NCI-H460 (cell line): ENCODE measurements around the gene NIPAL4. TPM values are rescaled to one million over a fixed set of nuclear protein-coding genes. Genes with fewer than 3 reads are reported as not detected.

ENCODE experiments used
- DNase-seq: peaks from one replicate; pipeline ENCODE4 v3.0.0-alpha.2; 2016; ENCODE audit warnings: low read depth; ENCODE audit errors: extremely low read depth
- total RNA-seq: library from RNA; depleted of rRNA; stranded (reverse); fragments of >200 nt; shearing (Covaris generic); gene quantifications from 2 replicates; pipeline ENCODE4 v1.2.3, GENCODE V29; 2014

NIPAL4 gene
- total RNA-seq, 1 experiment from 2014 or later = 0.32 TPM

DNA sequence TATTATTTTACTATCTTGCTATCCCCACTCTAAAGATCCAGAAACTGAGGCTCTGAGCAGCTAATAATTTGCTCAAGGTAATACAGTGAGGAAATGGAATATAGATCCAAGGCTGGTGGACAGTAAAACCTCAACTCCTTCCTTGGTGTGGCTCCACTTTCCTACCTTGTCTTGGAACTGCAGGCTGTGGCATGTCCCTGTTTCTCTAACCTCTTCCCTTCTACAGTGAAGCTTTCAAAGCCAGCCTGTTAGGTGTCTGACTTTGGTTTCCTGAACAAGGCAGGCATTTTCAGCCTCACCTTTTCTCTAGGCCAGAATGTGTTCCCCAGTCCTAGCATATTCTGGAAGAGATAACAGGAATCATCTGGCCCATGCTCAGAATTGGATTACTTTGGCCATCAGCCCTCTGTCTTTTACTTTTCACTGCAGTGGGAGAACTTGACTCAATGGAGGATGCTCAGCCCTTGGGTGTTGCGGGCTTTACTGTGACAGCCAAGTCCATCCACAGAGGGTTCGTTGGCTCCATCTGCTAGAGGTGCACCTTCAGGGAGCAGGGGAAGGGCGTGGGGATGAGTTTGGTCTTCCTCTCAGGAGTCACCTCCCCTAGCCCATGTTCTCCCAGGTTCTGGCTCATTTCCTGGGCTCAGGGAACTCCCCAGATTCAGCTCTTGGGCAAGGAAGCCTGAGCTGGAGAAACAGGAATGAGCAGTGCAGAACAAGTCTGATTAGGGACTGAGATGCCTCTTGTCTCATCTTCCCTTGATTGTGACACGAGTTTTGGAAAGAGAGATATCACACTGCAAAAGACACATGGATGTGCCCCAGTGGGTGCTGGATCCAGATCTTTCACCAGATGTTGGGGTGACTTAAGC lies 1.1 kb downstream of the NIPAL4 start:
- no peak for DNase-seq

DNA sequence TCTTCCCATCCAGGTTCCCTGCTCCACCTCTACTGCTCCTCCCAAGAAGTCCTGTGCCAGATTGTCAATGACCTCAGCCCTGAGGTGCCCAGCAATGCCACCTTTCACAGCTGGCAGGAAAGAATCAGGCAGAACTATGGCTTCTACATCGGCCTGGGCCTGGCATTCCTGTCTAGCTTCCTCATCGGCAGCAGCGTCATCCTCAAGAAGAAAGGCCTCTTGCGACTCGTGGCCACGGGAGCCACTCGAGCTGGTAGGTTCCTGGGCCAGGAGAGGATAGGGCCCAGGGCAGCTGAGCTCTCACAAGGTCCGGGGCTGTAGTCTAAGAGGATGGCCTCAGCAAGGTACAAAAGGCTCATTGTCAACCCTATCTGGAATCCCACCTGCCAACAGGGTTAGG lies 3.1 kb downstream of the NIPAL4 start:
- no peak for DNase-seq

DNA sequence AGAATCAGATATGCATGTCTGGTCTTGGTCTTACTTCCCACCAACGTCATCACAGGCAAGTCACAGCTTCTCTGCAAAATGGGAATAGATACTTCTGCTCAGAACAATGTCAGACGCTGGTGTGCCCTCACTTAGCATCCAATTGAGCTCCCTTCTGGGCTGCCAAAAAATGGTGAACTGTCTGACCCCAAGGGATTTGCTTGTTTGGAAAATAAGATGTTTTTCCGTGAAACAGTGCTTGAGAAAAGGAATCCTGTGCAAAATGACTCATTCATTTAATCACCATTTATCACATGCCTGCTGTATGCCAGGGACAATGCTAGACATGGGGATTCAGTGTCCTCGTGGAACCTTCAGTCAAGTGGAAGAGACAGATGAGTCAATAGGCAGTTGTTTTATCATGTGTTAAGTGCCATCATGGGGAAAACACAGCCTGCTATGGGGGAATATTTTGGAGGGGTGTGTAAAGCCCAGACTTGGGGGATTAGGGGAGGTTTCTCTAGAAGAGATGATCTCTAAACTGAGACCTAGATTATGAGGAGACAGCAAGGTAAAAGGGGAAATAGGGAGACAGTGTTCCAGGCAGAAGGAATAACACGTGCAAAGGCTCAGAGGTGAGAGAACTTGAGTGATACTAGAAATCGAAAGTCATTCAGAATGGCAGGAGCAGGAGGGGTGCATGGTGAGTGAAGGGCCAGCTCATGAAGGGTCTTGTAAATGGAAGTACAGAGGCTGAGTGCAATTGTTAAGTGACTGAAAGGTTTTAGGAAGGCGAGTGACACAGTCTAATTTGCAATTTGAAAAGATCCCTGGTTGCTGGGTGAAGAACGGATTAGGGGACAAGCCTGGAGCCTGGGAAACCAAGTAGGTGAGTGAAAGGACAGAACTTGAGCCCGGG lies 3.9 kb downstream of the NIPAL4 start:
- peak; percentile 64 for DNase-seq

DNA sequence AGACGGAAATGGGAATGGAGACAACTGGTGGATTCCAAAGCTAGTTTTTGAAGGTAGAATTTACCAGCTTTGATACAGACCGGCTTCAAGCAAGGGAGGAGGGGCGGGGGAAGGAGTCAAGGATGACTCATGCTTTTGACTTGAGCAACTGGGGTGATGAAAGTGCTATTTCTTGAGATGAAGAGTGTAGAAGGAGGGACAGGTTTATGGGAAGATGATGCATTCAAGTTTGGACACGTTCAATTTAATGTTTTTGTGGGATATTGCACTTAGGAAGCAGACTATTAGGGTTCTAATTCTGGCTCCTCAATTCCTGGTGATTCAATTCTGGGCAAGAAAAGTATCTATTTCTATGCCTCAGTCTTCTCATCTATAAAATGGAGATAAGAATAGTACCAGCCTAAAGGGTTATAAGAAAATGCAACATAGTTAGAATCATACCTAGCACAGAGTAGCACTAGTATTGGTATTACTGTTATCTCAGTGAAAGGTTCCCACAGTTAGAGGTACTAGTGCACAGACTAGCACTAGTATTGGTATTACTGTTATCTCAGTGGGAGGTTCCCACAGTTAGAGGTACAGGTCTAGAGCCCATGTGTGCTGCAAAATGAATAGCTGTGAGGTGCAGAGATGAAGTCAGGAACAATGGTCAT lies 4.6 kb downstream of the NIPAL4 start:
- peak; percentile 83 for DNase-seq

DNA sequence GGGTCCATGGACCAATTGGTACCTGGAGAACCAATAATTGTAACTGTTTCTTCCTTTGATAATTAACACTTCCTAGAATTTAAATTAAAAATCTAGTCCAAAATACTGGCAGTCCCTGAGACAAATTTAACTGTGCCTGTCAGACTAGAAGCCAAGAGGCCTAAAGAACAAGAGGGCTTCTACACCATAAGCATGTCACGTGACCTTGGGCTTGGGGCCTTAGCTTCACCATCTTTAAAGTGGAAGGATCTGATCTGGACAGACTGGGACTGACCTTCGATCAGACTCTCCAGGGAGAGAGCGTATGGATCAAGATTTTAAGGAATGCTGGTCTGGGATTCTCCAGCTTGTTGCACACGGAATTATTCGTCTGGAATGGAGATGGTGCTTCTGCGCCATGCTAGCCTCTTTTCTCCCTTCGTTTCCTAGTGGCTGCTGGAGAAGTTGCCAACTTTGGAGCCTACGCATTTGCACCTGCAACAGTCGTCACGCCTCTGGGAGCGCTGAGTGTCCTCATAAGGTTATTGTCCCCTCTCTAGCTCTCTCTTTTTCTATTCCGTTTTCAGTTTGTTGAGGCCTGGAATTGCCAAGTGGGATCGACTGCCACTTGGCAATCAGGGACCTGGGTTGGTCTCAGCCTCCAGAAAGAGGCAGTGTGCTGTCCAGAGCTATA lies 8.4 kb downstream of the NIPAL4 start:
- DNase-seq = no peak

DNA sequence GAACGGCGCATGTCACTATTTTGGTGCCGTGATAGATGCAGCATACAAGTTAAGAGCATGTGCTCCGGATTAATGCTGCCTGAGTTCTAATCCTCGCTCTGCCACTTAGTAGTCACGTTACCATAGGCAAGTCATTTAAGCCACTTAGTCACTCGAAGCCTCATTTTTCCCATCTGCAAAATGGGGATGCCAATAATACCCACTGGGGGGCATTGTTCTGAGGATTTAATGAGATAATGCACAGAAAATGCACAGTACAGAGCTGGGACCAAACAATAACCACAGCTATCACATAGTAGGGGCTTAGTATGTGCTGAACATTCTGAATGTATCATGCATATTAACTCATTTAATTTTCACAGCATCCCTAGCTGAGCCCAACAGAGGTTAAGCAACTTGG lies 9.1 kb downstream of the NIPAL4 start:
- no peak for DNase-seq

DNA sequence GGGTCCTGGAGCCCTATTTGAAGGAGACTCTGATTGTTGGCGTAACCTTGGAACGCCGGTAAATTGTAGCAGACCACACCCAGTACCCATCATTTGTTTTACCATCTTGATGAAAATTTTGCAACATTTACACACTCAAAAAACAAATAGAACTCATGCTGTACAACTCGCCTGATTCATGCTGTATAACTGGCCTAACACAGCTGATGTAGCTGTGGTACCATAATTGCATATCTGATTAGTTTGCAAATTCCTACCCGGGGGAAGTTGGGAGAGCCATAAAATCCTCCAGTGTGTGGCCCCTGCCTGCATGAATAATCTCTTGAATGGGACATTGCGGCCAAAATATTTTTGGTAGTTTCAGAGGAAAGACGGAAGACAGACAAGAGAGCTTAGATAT lies 9.7 kb downstream of the NIPAL4 start:
- DNase-seq = peak; percentile 6

DNA sequence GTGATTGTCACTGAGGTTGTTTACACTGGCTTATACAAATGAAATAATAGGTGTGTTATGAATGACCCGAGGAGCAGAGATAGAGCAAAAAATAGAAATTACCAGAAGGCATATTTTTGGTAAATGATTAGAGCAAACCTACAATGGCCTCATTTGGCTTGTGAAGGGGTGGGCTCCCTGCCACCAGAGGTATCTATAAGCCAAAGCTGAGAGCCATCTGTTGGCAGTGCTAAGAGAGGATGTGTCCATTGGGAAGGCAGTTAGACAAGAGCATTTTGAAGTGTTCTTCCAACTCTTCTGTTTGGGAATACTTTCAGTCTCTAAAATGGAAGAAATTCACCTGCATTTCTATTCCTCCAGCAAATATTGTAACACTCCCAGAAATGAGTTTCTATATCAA lies 10.6 kb downstream of the NIPAL4 start:
- no peak for DNase-seq

DNA sequence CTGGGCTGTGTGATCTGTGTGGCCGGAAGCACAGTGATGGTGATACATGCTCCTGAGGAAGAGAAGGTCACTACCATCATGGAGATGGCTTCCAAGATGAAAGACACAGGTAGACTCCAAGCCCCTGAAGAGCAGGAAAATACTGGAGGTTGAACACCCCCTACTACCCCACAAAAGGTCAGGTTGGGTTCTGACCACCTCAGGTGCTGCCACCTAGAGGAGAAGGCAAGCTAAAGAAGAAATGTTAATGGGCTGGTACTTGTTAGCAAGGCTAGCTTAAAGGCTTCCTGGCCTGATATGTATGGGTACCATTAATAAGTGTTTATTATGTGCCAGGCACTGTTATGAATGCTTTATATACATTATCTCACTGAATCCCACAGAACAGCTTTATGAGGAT lies 11.7 kb downstream of the NIPAL4 start:
- peak; percentile 20 for DNase-seq

DNA sequence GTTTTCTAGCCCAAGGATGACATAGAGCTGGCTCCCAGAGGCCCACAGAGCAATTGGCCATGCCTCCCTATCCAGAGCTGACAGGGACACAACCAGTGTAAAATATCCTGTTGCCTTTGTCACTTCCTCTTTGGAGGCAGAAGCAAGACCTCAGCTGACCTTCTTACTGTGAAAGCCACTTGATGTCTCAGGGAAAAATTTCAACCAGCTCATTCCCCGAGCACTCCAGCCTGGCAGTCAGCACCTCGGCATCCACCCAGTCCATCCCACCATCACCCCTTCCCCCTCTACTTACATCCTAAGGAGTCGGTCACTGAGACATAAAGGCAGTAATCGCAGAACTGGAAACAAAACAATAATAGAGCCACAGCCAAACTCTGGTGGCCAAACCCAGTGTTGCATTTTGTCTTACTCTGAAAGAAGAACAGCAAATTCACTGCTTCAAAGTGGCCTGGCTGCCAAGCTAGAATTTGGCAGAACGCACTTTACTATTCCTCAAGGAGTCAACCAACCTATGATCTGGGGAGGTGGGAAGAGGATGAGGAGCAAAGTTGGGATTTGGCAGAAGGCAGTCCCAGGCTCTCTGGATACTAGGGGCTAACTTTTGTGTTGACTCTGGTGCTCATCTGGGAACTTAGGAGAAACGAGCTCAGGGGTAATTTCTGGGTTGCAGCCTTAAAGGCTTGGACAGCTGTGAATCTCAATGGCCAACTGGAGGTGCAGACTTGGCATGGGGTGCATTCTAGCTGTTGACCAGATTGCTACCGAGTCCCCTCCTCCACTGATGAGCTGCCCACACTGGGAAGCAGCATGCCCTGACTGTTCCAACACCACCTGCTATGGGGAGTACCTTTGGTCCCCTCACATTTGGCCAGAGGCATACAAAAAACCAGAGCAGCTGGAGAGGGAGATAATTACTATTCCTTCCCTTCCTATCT lies 13.6 kb downstream of the NIPAL4 start:
- DNase-seq = no peak

DNA sequence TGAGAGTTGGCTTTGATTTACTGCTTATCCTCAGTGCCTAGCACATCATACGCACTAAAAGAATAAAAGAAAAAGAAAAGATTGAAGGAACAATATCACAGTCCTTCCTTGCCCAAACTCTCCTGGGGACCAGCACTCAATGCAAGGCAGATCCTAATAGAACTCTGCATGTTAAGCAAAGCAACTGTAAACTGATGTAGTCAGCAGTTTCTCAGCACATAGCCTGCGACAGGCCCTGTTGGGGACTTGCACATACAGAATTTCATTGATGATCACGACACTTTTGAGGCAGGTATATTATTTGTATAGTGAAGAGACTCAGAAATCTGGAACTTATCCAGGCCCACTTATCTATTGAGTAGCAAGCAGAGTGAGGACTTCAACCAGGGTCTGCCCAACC lies 15.4 kb downstream of the NIPAL4 start:
- DNase-seq = no peak

DNA sequence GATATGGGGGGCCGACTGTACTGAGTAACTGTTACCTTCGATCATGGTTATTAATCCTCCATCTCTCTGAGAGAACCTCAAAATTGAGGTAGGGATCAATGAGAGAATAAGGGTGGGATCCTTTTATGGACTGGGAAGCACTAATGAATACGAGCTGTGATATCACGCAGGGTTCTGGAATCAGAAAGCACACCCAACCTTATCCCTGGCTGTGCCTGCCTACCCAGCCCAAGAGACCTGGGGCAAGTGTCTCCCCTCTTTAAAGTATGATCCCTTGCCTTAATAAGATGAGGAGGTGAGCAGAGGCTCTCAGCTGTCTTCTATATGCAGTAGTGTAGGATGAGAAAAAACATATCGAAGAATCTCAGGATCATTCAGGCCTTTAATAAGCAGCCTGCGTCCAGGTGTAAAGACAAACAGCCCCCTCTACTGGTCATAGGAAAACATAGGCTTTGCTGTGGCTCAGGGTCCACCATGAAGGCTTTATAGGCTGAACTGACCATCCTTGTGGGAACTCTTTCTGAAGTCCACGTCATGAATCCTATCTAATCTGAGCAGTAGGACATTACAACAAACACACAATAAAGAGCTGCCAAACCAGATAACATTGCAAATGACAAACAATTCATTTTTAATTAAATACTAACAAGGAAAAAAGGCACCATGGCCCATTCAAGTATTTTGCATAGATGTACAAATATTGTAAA lies 16.8 kb downstream of the NIPAL4 start:
- DNase-seq = peak; percentile 83

DNA sequence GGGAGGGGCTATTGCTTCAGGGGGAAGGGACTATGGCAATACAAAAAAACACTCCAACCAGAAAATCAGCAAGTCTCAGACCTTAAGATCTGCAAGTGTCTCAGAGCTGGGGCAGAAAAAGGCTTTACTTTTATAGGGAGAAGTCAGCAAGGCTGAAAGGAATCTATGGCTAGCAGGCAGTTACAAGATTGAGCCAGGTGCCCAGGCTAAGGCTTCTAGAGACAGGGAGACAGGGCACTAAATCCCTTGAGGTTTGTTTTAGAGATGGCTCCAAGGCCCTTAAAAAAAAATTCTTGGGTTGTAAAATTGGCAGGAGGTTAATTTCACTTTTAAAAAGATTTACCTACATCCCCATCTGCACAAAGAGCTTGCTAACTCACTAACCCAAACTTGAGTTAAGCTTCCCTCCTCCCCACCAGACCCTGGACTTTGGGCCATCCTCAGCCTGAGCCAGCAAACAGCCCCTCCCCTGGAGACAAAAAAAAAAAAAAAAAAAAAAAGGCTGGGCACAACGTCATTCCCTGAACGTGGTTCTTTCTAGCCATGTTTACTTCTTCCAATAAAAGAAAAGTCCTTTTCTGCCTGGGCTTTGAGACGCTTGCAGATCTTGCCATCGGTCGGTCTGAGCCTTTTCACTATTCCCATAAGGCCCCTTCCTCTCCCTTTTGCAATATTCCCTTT lies 17.9 kb downstream of the NIPAL4 start:
- DNase-seq = no peak

DNA sequence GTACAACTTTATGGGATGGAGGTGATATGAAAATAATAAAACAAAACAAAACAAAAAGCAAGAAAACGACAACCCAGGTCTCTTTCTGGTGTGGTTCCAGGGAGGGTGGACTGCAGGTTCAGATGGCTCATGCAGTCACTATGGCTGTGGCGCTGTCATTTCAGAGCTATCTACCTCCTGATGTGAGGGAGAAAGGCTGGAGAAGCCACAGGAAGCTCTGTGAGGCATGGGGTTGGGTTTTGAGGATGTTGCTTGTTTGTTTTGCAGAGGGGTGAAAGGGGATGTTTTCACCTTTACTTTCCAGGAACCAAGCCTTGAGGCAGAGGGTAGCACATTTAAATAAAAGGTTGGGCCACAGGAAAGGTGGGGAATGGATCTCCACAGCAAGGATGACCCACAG lies 18.7 kb downstream of the NIPAL4 start:
- DNase-seq = no peak

DNA sequence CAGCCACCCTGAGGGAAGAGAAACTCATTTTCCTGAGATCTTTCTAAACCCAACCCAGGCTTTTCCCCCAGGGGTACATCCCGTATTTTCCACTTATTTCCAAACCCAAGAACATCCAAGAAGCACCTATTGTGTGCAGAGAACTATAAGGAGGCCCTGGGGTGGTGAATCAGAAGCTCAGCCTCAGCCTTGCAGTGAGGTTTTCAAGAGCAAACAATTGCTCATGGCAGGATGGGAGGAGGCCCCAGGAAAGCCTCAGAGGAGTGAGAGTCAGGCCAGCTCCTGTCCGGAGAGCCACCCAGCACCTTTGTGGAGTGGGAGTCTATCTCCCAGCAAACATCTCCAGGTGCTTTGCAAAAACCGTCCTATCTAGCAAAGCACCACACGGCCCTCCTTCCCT lies 19.2 kb downstream of the NIPAL4 start:
- DNase-seq = no peak

DNA sequence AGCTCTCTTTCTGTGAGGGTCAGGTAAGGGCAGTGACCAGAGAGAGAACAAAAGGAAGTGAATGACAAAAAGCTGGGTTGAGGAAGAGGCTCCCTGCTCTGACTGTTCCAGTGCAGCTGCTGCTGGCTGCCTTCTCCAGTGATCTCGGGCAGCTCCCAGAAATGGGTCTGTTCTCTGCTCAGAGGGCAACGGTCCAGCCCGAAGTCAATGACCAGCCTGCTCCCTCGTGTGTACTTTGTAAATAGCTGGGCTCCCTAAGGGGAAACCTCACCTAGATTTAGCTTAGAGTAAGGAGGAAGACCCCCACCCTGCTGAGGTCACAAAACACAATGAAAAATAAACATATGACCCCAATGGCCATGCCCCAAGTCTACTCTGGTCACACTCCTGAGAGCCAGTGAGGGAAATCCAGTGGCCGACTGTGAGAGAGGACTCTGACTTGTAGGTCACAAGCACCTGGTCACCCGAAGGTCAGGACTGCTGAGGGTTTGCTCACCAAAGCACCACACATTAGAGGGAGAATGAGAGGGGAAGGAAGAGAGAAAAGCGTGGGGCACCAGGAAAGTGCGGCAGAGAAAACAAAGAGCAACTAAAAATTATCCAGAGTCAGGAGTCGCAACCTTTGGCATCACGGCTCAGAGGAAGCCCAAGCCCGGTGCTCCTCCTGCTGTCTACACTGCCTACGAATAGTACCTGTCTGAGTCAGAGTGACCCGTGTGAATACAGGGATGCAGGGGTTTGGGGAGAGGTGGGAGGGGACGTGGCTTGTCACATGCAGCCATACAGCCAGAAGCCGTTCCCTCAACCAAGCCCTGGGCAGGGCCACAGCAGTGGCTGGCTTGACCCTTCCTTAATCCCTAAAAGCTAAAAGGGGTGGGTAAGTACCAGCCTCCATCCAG lies 19.8 kb downstream of the NIPAL4 start:
- DNase-seq = no peak

DNA sequence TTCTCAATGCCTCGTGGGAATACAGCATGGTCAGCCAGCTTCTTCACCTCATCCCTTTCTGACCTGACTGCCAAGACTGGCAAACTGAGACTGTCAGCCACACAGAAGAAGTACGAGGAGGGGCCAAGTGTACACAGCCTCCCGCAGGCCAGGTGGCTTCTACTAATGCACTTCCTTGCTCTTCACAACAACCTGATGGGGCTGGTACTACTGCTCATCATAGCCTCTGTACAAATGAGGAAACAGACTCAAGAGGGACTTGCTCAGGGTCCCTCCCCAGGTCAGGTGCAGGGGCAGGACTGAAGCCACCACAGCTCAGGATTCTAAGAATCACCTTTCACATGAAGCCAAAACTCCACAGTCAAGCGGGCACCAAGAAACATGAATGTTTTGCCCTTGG lies 21.3 kb downstream of the NIPAL4 start:
- no peak for DNase-seq
